ENCODE data around the gene SNX24. TPM values are rescaled to one million over a fixed set of nuclear protein-coding genes. Genes with fewer than 3 reads are reported as not detected.

SNX24 gene
- total and polyA plus RNA-seq, 10 of the 15 experiments (the other 5 are each of a cell fraction or from before 2014, with no cell fraction given), result 0.15 to 6.6 (median 4.1) TPM

DNA sequence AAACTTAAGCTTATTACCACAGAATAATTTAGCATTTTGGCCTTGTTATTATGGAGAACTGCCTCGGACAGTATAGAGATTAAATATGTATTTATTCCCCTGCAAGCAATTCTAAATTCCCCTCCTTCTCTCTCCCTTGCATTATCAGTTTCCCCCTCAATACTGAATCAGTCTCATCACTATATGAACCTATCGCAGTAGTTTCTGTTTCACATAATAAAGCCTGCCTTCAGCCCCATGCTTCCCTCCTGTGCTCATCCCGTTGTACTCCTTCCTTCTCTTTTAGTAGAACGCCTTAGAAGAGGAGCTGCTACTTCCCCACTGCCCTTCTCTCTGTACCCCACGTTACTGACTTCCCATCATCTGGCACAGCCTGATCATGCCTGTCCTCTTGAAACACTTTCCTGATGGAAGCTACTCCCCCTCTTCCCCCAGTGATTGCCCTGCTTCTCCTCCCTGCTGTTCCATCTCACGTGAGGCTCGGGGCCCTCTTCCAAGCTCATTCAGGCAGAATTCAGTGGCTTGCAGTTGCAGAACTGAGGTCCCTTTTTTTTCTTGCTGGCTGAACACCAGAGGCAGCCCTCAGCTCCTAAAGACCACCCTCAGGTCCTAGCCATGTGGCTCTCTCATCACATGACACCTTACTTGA, 97.8 kb downstream of the SNX24 start:
- FAIRE-seq (no peak), ATAC-seq (no peak; the same call in 2 of the 3 replicates), DNase-seq (ENCODE audit: low read depth, low spot score) (no peak)
- RAD21 ChIA-PET (ENCODE audit: unreplicated experiment), result no interaction called here
- TF ChIP-seq PBX3 (IDR thresholded peaks at IDR 0.05; ENCODE audit: insufficient replicate concordance, low read depth, low read length), result no peak
- no peak for TF ChIP-seq CEBPB (IDR thresholded peaks at IDR 0.05; ENCODE audit: borderline replicate concordance in 1 of 2, low read depth in 2 of 2, low read length in 2 of 2)
- TF ChIP-seq NBN (IDR thresholded peaks at IDR 0.05), result no peak
- TF ChIP-seq ATF3 (IDR thresholded peaks at IDR 0.05; ENCODE audit: borderline replicate concordance, extremely low read depth, low read depth, low read length), result no peak
- TF ChIP-seq MTA3 (IDR thresholded peaks at IDR 0.05; ENCODE audit: borderline replicate concordance, low read length), result no peak
- no peak for TF ChIP-seq CHD2 (IDR thresholded peaks at IDR 0.05; ENCODE audit: borderline replicate concordance, low read depth, low read length)
- TF ChIP-seq ZBED1 (IDR thresholded peaks at IDR 0.05; ENCODE audit: borderline replicate concordance), result no peak
- no peaks in the 10 kb centered on the region for H3K36me3 ChIP-seq (ENCODE audit: control insufficient read depth in 2 of 2, insufficient read depth in 2 of 2, low read length in 1 of 2)
- H2AFZ ChIP-seq (ENCODE audit: control insufficient read depth, low read depth, low read length), result peak overlapping the region; percentile 25; the same call in 1 of the 2 replicates
- H3K27me3 ChIP-seq (replicated peaks in 1 of 2; ENCODE audit: control insufficient read depth in 2 of 2, insufficient read depth in 2 of 2, low read length in 1 of 2), result no peaks in the 10 kb centered on the region
- H3K4me1 ChIP-seq (ENCODE audit: control insufficient read depth, insufficient read depth, low read length), result no peaks in the 10 kb centered on the region
- no peak overlapping the region for H3K4me2 ChIP-seq (ENCODE audit: control insufficient read depth, insufficient read depth)
- H3K79me2 ChIP-seq (ENCODE audit: control insufficient read depth, insufficient read depth, low read length), result no peaks in the 10 kb centered on the region
- H3K9ac ChIP-seq (ENCODE audit: control insufficient read depth, insufficient read depth, low read length), result no peak overlapping the region
- no peaks in the 10 kb centered on the region for H3K9me3 ChIP-seq (replicated peaks; ENCODE audit: control insufficient read depth, insufficient read depth, low read length)
- CTCF ChIA-PET, result no interaction called here
- no peak overlapping the region for H3K27ac ChIP-seq (ENCODE audit: control insufficient read depth, insufficient read depth)
- SMC1A ChIA-PET (ENCODE audit: uncharacterized antibody, unreplicated experiment), result no interaction called here
- no TSS peak for BruUV-seq (replicated peaks)
- POLR2A ChIA-PET, result no interaction called here
- no peak overlapping the region for H3K4me3 ChIP-seq
- no peaks in the 10 kb centered on the region for H4K20me1 ChIP-seq (ENCODE audit: control insufficient read depth, insufficient read depth)
- in situ Hi-C loops (cut with MboI) (no loop called here), intact Hi-C loops (cut with micrococcal nuclease; ENCODE audit: unreplicated experiment) (no loop called here)
- WGBS (ENCODE audit: insufficient coverage, insufficient replicate concordance, low lambda C conversion rate, missing lambda C conversion rate), result 16% methylated on average over 6 of the region's 7 CpGs
